ENCODE measurements around the gene ZBTB7A.
A peak's percentile ranks its signal among the peaks of the same experiment; 100 is the strongest.

The ZBTB7A gene

DNA sequence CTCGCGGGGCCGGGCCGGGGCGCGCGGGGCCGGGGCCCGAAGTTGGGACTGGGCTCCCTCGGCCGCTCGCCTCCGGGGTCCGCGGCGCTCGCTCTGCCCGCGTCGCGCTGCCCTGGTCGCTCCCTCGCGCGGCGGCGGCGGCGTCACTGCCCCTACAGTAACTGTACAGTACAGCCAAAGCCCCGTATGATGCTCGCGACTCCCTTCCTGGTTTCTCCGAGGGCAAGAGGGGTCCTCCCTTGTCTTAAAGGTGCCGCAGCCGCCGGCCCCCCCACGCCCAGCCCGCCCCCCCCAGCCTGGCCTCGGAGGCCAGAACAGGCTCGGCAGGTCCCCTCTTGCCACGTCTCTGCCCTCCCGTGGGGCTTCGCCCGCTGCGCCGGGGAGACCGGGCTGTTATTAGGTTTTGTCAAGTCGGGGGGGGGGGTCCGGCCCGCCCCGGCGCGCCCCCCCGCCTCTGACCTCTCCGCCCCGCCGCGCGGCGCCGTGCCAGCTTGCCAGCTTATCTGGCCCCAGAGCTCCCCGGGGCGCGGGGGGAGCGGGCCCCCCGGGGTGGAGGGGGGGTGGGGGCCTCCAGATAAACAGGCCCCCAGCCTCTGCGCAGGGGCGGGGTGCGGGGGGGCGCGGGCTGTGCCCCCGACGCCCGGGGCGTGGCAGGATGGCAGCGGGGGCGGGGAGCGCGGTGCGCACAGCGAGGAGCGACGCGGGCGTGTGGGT, at the start of gene ZBTB7A:
TSS of gene ZBTB7A (minus strand) at position 218 of the 714 bp plus-strand sequence. CDS start 11,667 bp downstream, outside the sequence.
- peak within 1 kb of the TSS; percentile 85 for H3K4me3 ChIP-seq (ENCODE audit: low read depth, low read length)
- no peaks in the 10 kb centered on the region for H3K9me3 ChIP-seq (ENCODE audit: severe bottlenecking)
- TF ChIP-seq, protein P1, sequence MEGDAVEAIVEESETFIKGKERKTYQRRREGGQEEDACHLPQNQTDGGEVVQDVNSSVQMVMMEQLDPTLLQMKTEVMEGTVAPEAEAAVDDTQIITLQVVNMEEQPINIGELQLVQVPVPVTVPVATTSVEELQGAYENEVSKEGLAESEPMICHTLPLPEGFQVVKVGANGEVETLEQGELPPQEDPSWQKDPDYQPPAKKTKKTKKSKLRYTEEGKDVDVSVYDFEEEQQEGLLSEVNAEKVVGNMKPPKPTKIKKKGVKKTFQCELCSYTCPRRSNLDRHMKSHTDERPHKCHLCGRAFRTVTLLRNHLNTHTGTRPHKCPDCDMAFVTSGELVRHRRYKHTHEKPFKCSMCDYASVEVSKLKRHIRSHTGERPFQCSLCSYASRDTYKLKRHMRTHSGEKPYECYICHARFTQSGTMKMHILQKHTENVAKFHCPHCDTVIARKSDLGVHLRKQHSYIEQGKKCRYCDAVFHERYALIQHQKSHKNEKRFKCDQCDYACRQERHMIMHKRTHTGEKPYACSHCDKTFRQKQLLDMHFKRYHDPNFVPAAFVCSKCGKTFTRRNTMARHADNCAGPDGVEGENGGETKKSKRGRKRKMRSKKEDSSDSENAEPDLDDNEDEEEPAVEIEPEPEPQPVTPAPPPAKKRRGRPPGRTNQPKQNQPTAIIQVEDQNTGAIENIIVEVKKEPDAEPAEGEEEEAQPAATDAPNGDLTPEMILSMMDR (IDR thresholded peaks at IDR 0.05; ENCODE audit: low read depth, low read length), result no peak
- peak within 1 kb of the TSS; percentile 96 for H3K27ac ChIP-seq
- peaks cover 17% of the 10 kb centered on the region for H3K36me3 ChIP-seq
- peak; percentile 87 for DNase-seq
- H3K27me3 ChIP-seq (ENCODE audit: insufficient read depth, low read depth, severe bottlenecking), result no peaks in the 10 kb centered on the region

DNA sequence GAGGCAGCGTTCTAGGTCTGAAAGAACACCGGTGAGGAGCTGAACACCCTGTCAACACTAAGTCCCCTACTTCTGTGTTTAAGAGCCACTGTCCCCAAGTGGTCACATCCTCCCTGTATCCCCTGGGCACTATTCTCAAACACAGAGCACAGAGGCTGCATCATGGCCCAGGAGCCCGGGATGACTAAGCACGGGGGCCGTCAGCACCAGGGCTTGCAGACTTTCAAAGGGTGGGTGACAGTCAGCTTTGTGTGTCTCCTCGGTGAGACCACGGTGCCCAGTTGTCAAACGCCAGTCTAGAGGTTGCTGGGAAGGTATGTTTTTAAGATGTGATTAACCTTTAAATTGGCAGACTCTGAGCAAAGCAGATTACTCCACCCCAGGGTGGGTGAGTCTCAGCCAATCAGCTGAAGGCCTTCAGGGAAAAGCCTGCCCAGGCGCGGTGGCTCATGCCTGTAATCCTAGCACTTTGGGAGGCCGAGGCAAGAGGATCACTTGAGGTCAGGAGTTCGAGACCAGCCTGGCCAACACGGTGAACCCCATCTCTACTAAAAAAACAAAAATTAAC, 49.2 kb upstream of the ZBTB7A start:
- peak; percentile 84 for DNase-seq
- Histone ChIP-seq H3K4me3 (ENCODE audit: low read depth, low read length) (no peak overlapping the region), H3K27ac (peak overlapping the region; percentile 67), H3K36me3 (peaks cover 79% of the 10 kb centered on the region), H3K9me3 (ENCODE audit: severe bottlenecking) (peaks cover 4% of the 10 kb centered on the region), H3K27me3 (ENCODE audit: insufficient read depth, low read depth, severe bottlenecking) (no peaks in the 10 kb centered on the region)
- TF ChIP-seq, protein P1 (IDR thresholded peaks at IDR 0.05; ENCODE audit: low read depth, low read length), result no peak

DNA sequence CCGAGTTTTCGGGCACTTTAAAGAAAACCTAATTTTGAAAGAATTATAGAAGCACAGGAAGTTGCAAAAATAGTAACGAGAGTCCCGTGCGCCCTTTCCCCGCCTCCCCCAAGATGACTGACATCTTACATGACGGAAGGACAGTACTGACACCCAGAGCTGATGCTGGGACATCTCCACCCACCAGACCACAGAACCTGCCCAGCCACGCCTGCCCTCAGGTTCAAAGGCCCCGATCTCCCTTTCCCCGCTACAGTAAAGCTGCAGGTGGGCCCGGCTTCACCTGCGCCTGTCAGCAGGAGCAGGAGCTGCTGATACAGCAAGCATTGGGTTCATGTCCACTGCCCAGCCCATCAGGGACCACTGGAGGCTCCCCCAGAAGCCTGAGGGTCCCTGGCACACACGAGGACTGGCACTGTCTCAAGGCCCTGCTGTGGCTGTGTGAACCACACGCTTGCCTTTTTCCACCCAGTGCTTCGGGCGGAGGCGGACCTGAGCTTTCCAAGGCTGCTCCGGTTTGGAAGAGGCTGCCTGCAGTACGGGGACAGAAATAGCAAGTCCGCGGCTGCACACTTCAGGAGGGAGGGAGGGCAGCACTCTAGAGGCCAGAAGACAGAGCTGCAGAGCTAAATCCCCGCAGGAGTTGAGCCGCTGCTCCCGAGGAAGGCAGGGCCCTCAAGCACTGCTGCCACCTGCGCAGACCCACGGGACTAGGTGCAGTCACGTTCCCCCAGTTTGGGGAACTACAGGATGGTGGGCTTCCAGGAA, 48.5 kb upstream of the ZBTB7A start:
- no peak overlapping the region for H3K4me3 ChIP-seq (ENCODE audit: low read depth, low read length)
- H3K36me3 ChIP-seq, result peaks cover 78% of the 10 kb centered on the region
- peaks cover 4% of the 10 kb centered on the region for H3K9me3 ChIP-seq (ENCODE audit: severe bottlenecking)
- no peaks in the 10 kb centered on the region for H3K27me3 ChIP-seq (ENCODE audit: insufficient read depth, low read depth, severe bottlenecking)
- DNase-seq, result peak; percentile 72
- H3K27ac ChIP-seq, result peak overlapping the region; percentile 67
- TF ChIP-seq, protein P1 (IDR thresholded peaks at IDR 0.05; ENCODE audit: low read depth, low read length), result peak; percentile 32; the same call in 1 of the 2 replicates

DNA sequence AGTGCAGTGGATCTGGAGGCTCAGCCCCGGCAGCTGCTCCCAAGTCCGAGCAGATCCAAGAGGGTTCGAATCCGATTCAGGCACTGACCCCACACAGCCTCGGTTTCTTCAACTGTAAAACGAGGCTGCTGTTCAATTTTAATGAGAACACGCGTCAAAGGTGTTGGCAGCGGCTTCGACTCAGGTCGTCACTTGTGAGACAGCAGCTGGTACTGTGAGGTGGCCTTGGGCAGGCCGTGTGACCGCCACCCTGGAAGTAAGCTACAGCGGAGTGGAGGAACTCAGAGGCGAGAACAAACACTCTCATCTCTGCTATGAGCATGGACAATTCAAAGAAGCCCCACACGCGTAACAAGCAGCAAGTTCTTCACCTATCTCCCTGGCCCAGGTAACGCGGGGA, 47.5 kb upstream of the ZBTB7A start:
- H3K9me3 ChIP-seq (ENCODE audit: severe bottlenecking), result peaks cover 4% of the 10 kb centered on the region
- H3K27ac ChIP-seq, result peak overlapping the region; percentile 32; the same call in 1 of the 2 replicates
- H3K4me3 ChIP-seq (ENCODE audit: low read depth, low read length), result no peak overlapping the region
- H3K36me3 ChIP-seq, result peaks cover 79% of the 10 kb centered on the region
- no peaks in the 10 kb centered on the region for H3K27me3 ChIP-seq (ENCODE audit: insufficient read depth, low read depth, severe bottlenecking)
- DNase-seq, result no peak
- TF ChIP-seq, protein P1 (IDR thresholded peaks at IDR 0.05; ENCODE audit: low read depth, low read length), result no peak

DNA sequence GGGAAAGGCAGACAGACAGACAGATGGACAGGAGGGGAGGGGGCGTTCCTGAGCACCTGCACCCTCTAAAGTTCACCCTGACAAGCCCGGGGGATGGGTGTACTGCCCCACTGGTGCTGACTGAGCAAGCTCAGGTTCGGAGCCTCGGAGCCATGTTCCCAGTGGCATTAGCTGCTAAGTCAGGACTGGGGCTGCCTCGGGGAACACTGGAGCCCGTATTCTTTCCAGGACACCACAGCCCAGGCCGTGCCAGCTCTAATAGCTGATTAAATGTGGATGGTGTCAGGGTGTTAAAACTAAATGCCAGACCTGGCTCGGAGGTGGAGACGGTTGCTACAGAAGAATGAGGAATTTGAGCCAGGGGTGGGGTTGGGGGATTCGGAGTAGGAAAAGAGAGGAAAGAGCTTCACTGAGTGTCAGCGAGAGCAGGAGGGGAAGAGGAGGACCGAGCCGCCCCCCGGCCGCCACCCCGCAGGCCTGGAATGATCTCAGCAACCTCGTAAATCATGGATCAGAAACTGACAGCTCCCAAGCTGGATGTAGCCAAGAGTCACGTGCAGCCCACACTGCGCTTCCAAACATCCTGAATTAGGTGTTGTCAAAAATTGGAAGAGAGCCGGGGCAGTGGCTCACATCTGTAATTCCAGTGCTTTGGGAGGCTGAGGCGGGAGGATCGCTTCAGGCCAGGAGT, 46.8 kb upstream of the ZBTB7A start:
- TF ChIP-seq, protein P1 (IDR thresholded peaks at IDR 0.05; ENCODE audit: low read depth, low read length), result no peak
- DNase-seq, result peak; percentile 58
- Histone ChIP-seq H3K36me3 (peaks cover 82% of the 10 kb centered on the region), H3K27ac (peak overlapping the region; percentile 62), H3K27me3 (ENCODE audit: insufficient read depth, low read depth, severe bottlenecking) (no peaks in the 10 kb centered on the region), H3K4me3 (ENCODE audit: low read depth, low read length) (no peak overlapping the region), H3K9me3 (ENCODE audit: severe bottlenecking) (peaks cover 4% of the 10 kb centered on the region)
